OCI-LY3 (cell line): ENCODE results near the gene WDR77.

Source experiments
- H2AFZ ChIP-seq: fragments of 200-600, 300-600 bp; shearing (Covaris generic); 2 replicates; pipeline ENCODE4 v1.6.0; 2014; ENCODE audit warnings: antibody characterized with exemption, low read depth, low read length
- H3K27ac ChIP-seq: fragments of 200-600, 300-600 bp; sonication (generic); 2 replicates; pipeline ENCODE4 v1.5.1; 2014; ENCODE audit warnings: mild to moderate bottlenecking, low read length, moderate library complexity, mixed read lengths
- H3K27me3 ChIP-seq: fragments of 200-600, 300-600 bp; sonication (generic); 2 replicates; pipeline ENCODE4 v1.6.1; 2014; ENCODE audit warnings: low read depth, low read length, mixed read lengths
- H3K36me3 ChIP-seq: fragments of 200-600, 300-600 bp; sonication (generic); replicated peaks from 2 replicates; pipeline ENCODE3; 2014; ENCODE audit warnings: low read depth, low read length, mixed read lengths
- H3K4me1 ChIP-seq: fragments of 300-600, 200-600 bp; sonication (generic); 2 replicates; pipeline ENCODE4 v1.6.1; 2014; ENCODE audit warnings: low read length, mixed read lengths
- H3K4me2 ChIP-seq: fragments of 200-600, 300-600 bp; sonication (generic); 2 replicates; pipeline ENCODE4 v1.6.1; 2014; ENCODE audit warnings: low read length, mixed read lengths
- H3K4me3 ChIP-seq: fragments of 300-600, 200-600 bp; sonication (generic); 2 replicates; pipeline ENCODE4 v1.5.1; 2014; ENCODE audit warnings: antibody characterized with exemption, mild to moderate bottlenecking, low read length, moderate library complexity
- H3K79me2 ChIP-seq: fragments of 300-600, 200-600 bp; shearing (Covaris generic); 2 replicates; pipeline ENCODE4 v1.6.1; 2014; ENCODE audit warnings: mild to moderate bottlenecking, low read length, mixed read lengths
- H3K9ac ChIP-seq: fragments of 300-600, 200-600 bp; shearing (Covaris generic); 2 replicates; pipeline ENCODE4 v1.6.0; 2014; ENCODE audit warnings: mild to moderate bottlenecking, low read length, moderate library complexity
- H3K9me3 ChIP-seq: fragments of 200-600, 300-600 bp; shearing (Covaris generic); 2 replicates; pipeline ENCODE4 v1.6.1; 2014; ENCODE audit warnings: low read length, mixed read lengths; ENCODE audit not compliant: insufficient read depth
- H4K20me1 ChIP-seq: fragments of 200-600, 300-600 bp; sonication (generic); 2 replicates; pipeline ENCODE4 v1.6.1; 2016; ENCODE audit warnings: low read length, mixed read lengths; ENCODE audit not compliant: insufficient read depth
- CTCF ChIP-seq: fragments of 200-600, 300-600 bp; sonication (generic); IDR thresholded peaks from 2 replicates; pipeline ENCODE4 v1.5.1; 2014; ENCODE audit warnings: antibody characterized with exemption, low read length, low read depth
- EZH2phosphoT487 ChIP-seq: fragments of 200-600 bp; shearing (Covaris generic); IDR thresholded peaks from 2 replicates; pipeline ENCODE4 v1.6.1; 2018; ENCODE audit warnings: antibody characterized with exemption, mixed run types, low read depth

The WDR77 gene

DNA sequence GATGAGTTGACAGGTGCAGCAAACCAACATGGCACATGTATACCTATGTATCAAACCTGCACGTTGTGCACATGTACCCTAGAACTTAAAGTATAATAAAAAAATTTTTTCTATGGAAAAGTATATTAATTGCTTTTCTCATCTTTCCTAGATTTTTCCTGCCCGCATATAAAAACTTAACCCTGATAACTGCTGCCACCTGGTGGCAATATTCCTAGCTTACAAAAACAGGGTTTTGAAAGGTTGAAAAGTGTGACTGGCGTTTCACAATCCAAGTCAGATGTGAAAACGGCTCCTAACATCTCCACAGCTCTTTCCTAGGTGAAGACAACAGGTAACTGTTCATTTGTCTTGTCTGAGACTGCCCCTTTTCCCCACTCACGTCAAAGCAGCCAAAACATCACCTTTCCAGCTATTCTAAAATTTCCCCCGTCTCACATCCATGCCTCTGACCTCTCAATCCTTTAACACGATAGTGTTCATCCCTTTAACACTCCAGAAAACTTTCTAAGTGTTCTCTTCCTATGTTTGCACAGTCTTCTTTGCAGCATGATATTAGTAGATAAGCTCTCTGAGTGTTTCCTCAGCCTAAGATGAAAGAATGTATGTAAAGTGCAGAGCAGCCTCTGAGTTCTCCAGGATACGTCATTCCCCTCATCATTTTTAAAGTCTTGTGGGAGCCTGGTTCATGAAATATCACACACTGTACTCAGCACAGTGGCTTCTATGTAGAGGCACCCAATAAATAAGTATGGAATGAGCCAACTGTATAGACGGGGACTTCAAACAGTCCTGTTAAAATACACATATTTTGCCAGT lies 49.1 kb downstream of the WDR77 start:
- H3K4me3 ChIP-seq, result peak overlapping the region; percentile 70
- no peaks in the 10 kb centered on the region for H3K9me3 ChIP-seq
- H3K27me3 ChIP-seq, result peaks cover 11% of the 10 kb centered on the region
- peak overlapping the region; percentile 85 for H3K4me2 ChIP-seq
- H3K79me2 ChIP-seq, result no peaks in the 10 kb centered on the region
- peak overlapping the region; percentile 36 for H3K9ac ChIP-seq
- no peak for TF ChIP-seq EZH2phosphoT487
- peak; percentile 62 for TF ChIP-seq CTCF
- H4K20me1 ChIP-seq, result no peaks in the 10 kb centered on the region
- H2AFZ ChIP-seq, result peak overlapping the region; percentile 95
- no peak overlapping the region for H3K27ac ChIP-seq
- no peaks in the 10 kb centered on the region for H3K36me3 ChIP-seq
- peaks cover 18% of the 10 kb centered on the region for H3K4me1 ChIP-seq

DNA sequence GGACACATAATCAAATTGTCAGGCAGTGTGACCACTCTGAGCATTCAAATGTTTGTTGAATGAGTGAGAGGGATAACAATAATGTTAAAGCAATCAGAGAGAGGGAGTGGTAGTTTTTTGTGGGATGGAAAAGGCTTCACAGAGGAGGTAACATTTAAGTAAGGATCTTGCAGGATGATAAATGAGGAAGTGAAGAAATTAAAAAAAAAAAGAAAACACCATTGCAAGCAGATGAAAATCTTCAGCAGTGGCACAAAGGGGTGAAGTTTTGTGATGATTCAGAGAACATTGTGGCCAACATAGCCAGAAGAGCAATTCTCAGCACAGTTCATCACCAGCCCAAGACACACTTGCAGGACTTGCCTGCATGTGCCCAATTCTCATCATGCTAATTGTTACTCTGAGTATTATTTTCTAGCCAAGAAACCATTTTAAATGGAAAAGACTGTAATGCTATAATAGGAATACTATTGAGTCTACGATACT lies 56.6 kb downstream of the WDR77 start:
- Histone ChIP-seq H3K9me3 (no peaks in the 10 kb centered on the region), H3K27me3 (no peaks in the 10 kb centered on the region), H2AFZ (no peak overlapping the region), H3K79me2 (no peaks in the 10 kb centered on the region), H3K36me3 (no peaks in the 10 kb centered on the region), H3K4me2 (peak overlapping the region; percentile 32), H3K27ac (no peak overlapping the region), H3K4me3 (no peak overlapping the region), H4K20me1 (no peaks in the 10 kb centered on the region), H3K4me1 (peaks cover 14% of the 10 kb centered on the region), H3K9ac (no peak overlapping the region)
- TF ChIP-seq CTCF, result no peak
- no peak for TF ChIP-seq EZH2phosphoT487

DNA sequence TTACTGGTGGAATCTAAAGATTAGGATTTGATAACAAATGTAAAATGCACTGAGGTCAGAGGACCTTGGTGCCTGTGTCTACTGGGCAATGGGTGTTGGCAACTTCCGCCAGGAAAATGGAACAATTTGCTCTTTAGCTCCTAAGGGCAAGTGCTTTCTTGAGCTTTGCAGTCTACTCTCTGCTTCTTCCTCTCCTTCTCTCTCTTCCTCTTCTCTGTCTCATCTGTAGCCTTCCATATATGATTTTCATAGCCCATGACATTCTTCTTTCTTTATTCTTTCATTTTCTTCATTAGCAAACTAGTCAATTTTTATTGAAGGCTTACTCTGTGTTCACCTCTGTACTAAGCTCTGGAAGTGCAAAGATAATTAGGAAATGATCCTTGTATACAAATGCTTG lies 57.0 kb downstream of the WDR77 start:
- H3K9ac ChIP-seq, result no peak overlapping the region
- H4K20me1 ChIP-seq, result no peaks in the 10 kb centered on the region
- no peak overlapping the region for H3K4me3 ChIP-seq
- no peak for TF ChIP-seq EZH2phosphoT487
- no peak for TF ChIP-seq CTCF
- H3K4me2 ChIP-seq, result peak overlapping the region; percentile 32
- no peaks in the 10 kb centered on the region for H3K9me3 ChIP-seq
- H3K27ac ChIP-seq, result no peak overlapping the region
- H3K79me2 ChIP-seq, result no peaks in the 10 kb centered on the region
- H3K4me1 ChIP-seq, result peaks cover 14% of the 10 kb centered on the region
- H3K27me3 ChIP-seq, result no peaks in the 10 kb centered on the region
- no peaks in the 10 kb centered on the region for H3K36me3 ChIP-seq
- no peak overlapping the region for H2AFZ ChIP-seq
